ENCODE measurements around the gene TMEM184A.
A peak's percentile ranks its signal among the peaks of the same experiment; 100 is the strongest.

TMEM184A gene

DNA sequence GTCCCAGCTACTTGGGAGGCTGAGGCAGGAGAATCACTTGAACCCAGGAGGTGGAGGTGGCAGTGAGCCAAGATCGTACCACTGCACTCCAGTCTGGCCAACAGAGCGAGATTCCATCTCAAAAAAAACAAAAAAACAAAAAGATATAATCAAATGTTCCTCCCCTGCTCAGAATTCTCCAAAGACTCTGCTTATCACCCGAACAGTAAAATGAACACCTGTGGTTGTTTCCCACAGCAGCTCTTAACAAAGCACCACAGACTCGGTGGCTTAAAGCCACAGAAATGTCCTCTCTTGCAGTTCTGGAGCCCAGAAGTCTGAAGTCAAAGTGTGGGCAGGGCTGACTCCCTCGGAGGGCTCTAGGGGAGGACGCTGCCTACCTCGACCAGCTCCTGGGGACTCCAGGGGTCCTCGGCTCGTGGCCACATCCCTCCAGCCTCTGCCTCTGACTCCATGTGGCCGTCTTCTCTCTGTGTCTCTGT, 47.7 kb downstream of the TMEM184A start:
- Histone ChIP-seq H3K4me1 (ENCODE audit: control insufficient read depth, insufficient read depth, low read length, unreplicated experiment) (peaks cover 8% of the 10 kb centered on the region), H3K4me3 (ENCODE audit: low read depth, low read length) (no peak overlapping the region), H3K27ac (ENCODE audit: low read depth, low read length) (no peak overlapping the region), H3K27me3 (ENCODE audit: insufficient read depth, low read length) (no peaks in the 10 kb centered on the region), H2AFZ (ENCODE audit: low read length, unreplicated experiment) (no peak overlapping the region), H3K79me2 (ENCODE audit: control insufficient read depth, insufficient read depth, low read length, unreplicated experiment) (peaks cover 8% of the 10 kb centered on the region), H3K36me3 (ENCODE audit: insufficient read depth, low read length) (no peaks in the 10 kb centered on the region)

DNA sequence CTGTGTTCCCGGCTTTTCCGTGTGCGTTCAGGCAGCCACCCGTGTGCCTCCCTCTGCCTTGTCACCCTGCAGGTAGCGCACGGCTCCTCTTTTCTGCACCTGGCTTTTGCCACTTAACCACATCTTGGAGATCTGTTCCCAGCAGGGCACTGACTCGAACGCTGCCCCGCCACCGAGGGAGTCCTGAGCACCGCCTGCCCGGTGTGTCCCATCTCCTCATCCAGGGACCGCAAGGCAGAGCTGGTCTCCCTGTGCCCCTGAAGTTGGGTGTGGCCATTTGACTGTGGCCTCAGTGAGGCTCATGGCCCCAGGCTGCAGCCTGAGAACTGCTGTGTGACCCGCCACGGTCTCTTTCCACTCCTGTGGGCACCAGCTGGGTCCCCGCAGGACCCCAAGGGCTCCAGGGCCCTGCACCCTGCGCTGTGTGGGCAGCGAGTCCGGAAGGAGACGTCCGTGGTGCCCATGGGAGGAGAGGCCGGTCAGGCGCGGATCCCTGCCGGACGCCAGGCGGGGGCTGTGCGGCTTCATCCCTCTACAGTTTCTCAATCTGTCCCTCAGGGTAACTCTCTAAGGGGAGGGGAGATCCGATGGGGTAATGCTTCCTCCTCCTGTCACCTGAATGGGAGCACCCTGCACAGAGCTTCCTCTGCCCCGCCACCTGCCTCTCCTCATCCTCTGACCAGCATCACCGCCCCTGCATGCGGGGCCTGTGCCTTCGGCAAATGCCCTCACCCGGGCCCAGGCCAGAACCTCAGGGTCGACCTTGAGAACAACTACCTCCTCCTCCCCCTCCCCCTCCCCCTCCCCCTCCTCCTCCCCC, 50.1 kb downstream of the TMEM184A start:
- Histone ChIP-seq H3K36me3 (ENCODE audit: insufficient read depth, low read length) (peaks cover 6% of the 10 kb centered on the region; the same call in 1 of the 2 replicates), H3K4me1 (ENCODE audit: control insufficient read depth, insufficient read depth, low read length, unreplicated experiment) (peaks cover 12% of the 10 kb centered on the region), H2AFZ (ENCODE audit: low read length, unreplicated experiment) (no peak overlapping the region), H3K27me3 (ENCODE audit: insufficient read depth, low read length) (no peaks in the 10 kb centered on the region), H3K27ac (ENCODE audit: low read depth, low read length) (no peak overlapping the region), H3K79me2 (ENCODE audit: control insufficient read depth, insufficient read depth, low read length, unreplicated experiment) (peaks cover 27% of the 10 kb centered on the region), H3K4me3 (ENCODE audit: low read depth, low read length) (no peak overlapping the region)

DNA sequence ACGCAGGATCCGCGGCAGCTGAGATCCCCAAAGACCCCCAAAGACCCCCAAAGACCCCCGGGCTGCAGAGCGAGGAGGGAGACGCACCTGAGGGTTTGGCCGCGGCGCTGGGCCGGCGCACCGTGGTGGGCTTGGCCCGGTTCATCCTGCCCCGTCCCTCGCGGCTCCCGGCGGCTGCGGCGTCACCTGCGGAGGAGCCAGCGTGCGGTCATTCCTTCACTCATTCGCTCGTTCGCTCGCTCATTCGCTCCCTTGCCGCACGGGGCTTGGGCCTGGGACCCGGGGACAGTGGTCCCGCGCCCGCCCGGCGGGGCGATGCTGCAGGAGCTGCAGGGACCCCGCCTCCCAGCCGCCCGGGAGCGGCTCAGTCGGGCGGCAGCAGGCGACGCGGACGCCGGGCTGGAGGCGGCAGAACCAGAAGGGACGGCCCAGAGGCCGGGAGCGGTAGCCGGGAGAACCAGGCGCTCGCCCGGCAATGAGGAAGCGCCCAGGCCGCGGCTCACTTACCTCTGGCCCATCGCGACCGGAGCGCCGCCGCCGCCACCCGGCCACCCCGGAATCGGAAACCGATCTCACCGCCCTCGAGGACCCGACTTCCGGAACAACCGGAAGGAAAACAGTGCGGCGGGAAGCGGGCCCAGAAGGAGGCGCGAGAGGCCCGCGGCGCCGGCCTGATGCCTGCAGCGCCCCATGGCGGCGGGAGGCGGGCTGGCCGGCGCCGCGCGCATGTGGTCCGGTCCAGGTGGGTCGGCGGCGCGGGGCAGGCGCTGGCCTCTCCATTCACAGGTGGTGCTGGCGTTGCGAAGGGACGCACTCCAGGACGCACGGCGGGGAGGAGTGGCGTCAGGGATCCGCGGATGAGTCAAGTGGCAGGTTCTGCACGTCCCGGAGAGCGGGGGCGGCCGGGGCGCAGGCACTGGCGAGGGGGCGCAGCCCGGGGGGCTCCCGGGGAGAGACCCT, 51.9 kb downstream of the TMEM184A start, which contains the start of gene INTS1:
INTS1 (minus strand) TSS at position 574 of the 960 bp plus-strand sequence; CDS start at position 145, 429 bp downstream.
- Histone ChIP-seq H3K27me3 (ENCODE audit: insufficient read depth, low read length) (no peaks in the 10 kb centered on the region), H3K79me2 (ENCODE audit: control insufficient read depth, insufficient read depth, low read length, unreplicated experiment) (peaks cover 27% of the 10 kb centered on the region), H3K27ac (ENCODE audit: low read depth, low read length) (no peak within 1 kb of the TSS), H2AFZ (ENCODE audit: low read length, unreplicated experiment) (peak within 1 kb of the TSS; percentile 70), H3K36me3 (ENCODE audit: insufficient read depth, low read length) (peaks cover 6% of the 10 kb centered on the region; the same call in 1 of the 2 replicates), H3K4me1 (ENCODE audit: control insufficient read depth, insufficient read depth, low read length, unreplicated experiment) (peaks cover 12% of the 10 kb centered on the region), H3K4me3 (ENCODE audit: low read depth, low read length) (peak within 1 kb of the TSS; percentile 93)

DNA sequence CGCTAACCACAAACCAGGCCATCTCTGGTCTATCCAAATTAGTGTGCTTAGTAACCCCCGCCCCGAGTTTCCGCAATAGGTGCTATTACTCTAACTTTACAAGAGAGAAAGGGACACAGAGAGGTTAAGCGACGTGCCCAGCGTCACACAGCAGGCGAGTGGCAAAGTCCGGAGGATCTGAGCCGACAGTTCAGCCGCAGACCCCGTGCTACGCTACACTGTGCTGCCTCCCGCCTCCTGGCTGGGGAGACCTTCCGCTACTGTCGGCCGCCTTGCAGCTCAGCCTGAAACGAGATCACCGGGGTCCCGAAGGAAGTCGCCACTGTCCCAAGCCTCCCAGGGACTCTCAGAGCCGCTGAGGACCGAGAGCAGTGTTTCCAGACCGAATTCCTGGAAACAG, 52.6 kb downstream of the TMEM184A start:
- H3K27ac ChIP-seq (ENCODE audit: low read depth, low read length), result no peak overlapping the region
- H3K36me3 ChIP-seq (ENCODE audit: insufficient read depth, low read length), result peaks cover 6% of the 10 kb centered on the region; the same call in 1 of the 2 replicates
- peaks cover 27% of the 10 kb centered on the region for H3K79me2 ChIP-seq (ENCODE audit: control insufficient read depth, insufficient read depth, low read length, unreplicated experiment)
- H3K27me3 ChIP-seq (ENCODE audit: insufficient read depth, low read length), result no peaks in the 10 kb centered on the region
- peaks cover 12% of the 10 kb centered on the region for H3K4me1 ChIP-seq (ENCODE audit: control insufficient read depth, insufficient read depth, low read length, unreplicated experiment)
- no peak overlapping the region for H2AFZ ChIP-seq (ENCODE audit: low read length, unreplicated experiment)
- H3K4me3 ChIP-seq (ENCODE audit: low read depth, low read length), result peak overlapping the region; percentile 93

DNA sequence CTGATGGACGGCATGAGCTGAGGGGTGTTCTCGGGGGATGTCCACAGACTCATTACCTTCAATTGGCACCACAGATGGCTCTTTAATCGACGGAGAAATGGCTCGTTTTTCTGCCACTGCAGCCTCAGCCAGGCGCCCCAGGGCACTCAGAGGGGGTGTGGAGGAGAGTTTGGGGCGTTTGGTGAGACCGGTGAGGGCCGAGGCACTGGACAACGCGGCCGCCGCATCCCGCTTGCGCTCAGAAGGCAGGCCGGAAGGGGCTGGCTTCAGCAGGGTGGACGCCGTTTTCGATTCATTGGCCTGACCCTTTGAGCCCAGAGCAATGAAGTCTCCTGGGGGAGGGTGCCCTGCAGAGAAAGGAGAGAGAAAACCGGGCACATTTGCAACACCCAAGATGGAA, 53.2 kb downstream of the TMEM184A start:
- Histone ChIP-seq H3K4me3 (ENCODE audit: low read depth, low read length) (peak overlapping the region; percentile 93), H3K27ac (ENCODE audit: low read depth, low read length) (no peak overlapping the region), H3K4me1 (ENCODE audit: control insufficient read depth, insufficient read depth, low read length, unreplicated experiment) (peaks cover 12% of the 10 kb centered on the region), H3K27me3 (ENCODE audit: insufficient read depth, low read length) (no peaks in the 10 kb centered on the region), H3K36me3 (ENCODE audit: insufficient read depth, low read length) (peaks cover 6% of the 10 kb centered on the region; the same call in 1 of the 2 replicates), H2AFZ (ENCODE audit: low read length, unreplicated experiment) (no peak overlapping the region), H3K79me2 (ENCODE audit: control insufficient read depth, insufficient read depth, low read length, unreplicated experiment) (peaks cover 27% of the 10 kb centered on the region)

DNA sequence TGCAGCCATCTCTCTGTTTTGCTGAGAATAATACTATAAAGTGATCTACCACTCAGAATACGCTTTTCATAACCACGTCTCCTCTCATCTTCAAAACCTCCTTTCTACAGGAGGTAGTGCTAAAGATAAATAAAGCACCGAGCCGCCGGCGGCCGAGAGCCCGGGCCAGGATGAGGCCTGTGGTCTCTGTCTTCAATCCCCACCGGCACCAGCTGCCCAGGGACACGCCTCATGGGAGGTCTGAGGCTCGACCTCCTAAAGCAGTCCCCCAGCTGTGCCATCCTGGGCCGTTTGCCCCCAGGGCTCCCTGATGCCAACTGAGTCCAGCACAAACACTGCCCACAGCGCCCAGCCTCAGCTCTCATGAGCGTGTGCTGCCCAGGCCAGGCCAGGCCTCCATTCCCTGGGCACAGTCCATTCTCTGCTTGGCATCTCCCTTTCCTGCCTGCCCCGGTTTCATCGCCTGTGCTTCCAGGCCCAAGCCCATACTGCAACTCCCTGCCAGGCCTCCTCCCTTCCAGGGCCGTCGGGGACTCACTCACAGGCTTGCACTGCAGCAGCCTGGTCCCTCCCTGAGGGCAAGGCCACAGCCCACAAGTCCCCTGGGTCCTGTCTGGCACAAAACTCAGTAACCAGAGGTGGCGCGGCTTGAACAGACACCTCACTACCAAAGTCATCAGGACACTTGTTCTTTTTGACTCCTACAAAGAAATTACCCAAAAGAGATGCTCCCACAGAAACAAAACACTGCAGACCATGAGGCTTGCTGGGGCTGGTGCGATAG, 54.3 kb downstream of the TMEM184A start:
- no peak overlapping the region for H3K27ac ChIP-seq (ENCODE audit: low read depth, low read length)
- peaks cover 8% of the 10 kb centered on the region for H3K4me1 ChIP-seq (ENCODE audit: control insufficient read depth, insufficient read depth, low read length, unreplicated experiment)
- H2AFZ ChIP-seq (ENCODE audit: low read length, unreplicated experiment), result no peak overlapping the region
- H3K27me3 ChIP-seq (ENCODE audit: insufficient read depth, low read length), result no peaks in the 10 kb centered on the region
- no peak overlapping the region; the same call in 1 of the 2 replicates for H3K4me3 ChIP-seq (ENCODE audit: low read depth, low read length)
- H3K79me2 ChIP-seq (ENCODE audit: control insufficient read depth, insufficient read depth, low read length, unreplicated experiment), result peaks cover 27% of the 10 kb centered on the region
- peaks cover 8% of the 10 kb centered on the region; the same call in 1 of the 2 replicates for H3K36me3 ChIP-seq (ENCODE audit: insufficient read depth, low read length)

DNA sequence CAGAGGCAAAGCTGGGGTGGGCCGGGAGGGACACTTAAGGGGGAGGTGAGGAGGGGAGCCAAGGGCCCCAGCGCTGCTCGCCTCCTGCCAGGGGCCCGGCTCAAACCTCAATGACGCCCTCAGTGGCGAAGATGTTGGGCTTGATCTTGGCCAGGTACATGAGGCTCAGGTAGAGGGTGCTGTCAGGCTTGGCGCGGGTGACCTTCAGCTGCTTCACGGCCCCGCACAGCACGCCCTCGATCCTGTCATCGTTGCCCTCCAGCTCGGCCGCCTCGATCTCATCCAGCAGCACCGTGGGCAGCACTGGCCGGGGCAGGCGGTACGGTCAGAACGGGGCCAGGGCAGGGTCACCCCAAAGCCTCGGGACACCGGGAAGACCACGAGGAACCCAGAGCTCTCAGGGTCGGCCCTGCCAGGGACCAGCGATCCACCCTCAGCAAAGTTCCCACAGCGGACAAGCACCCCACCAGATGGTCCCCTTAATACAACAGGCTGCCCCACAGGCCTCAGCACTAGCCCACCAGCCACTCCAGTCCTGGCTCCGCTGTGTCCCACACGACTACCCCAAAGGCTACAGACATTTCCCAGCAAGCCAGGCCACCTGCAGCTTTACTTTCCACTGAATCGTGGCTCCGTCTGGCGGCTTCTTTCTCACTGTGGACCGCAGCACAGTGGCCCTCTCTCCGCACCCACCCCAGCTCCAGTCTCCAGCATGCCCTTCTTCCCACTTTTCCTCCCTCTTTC, 55.8 kb downstream of the TMEM184A start:
- Histone ChIP-seq H3K27me3 (ENCODE audit: insufficient read depth, low read length) (no peaks in the 10 kb centered on the region), H3K4me1 (ENCODE audit: control insufficient read depth, insufficient read depth, low read length, unreplicated experiment) (peaks cover 8% of the 10 kb centered on the region), H2AFZ (ENCODE audit: low read length, unreplicated experiment) (no peak overlapping the region), H3K4me3 (ENCODE audit: low read depth, low read length) (no peak overlapping the region), H3K79me2 (ENCODE audit: control insufficient read depth, insufficient read depth, low read length, unreplicated experiment) (peaks cover 27% of the 10 kb centered on the region), H3K36me3 (ENCODE audit: insufficient read depth, low read length) (peaks cover 8% of the 10 kb centered on the region; the same call in 1 of the 2 replicates), H3K27ac (ENCODE audit: low read depth, low read length) (no peak overlapping the region)

DNA sequence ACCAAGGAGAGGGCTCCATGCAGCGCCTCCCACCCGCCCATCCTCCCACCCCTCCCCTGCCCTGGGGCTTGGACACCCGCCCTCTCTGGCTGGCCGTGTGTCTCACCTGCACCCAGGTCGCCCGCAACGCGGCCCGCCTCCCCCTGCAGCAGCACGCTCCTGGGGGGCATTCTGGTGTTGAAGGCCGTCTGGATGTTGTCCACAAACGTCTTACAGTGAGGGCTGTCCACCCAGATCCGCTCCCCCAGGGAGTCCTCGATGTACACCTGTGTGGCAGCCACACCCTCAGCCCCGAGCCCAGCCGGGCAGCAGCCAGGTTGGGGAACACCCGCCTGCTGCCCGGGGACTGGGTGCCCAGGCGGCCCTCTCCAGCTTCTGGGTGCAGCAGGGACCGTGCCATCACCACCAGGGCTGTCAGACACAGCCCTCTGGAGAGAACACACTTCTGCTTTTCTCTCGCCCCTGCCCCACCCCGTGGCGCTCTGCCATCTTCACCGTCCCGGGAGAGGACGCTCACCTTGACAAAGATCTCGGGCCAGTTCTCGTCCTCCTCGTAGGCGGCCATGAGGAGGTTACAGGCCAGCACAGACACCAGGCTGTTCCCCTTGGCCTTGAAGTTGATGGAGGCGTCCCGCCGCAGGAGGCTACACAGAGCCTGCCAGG, 56.5 kb downstream of the TMEM184A start:
- Histone ChIP-seq H3K36me3 (ENCODE audit: insufficient read depth, low read length) (peaks cover 8% of the 10 kb centered on the region; the same call in 1 of the 2 replicates), H3K27ac (ENCODE audit: low read depth, low read length) (no peak overlapping the region), H3K27me3 (ENCODE audit: insufficient read depth, low read length) (no peaks in the 10 kb centered on the region), H3K4me1 (ENCODE audit: control insufficient read depth, insufficient read depth, low read length, unreplicated experiment) (peaks cover 8% of the 10 kb centered on the region), H2AFZ (ENCODE audit: low read length, unreplicated experiment) (no peak overlapping the region), H3K79me2 (ENCODE audit: control insufficient read depth, insufficient read depth, low read length, unreplicated experiment) (peaks cover 27% of the 10 kb centered on the region), H3K4me3 (ENCODE audit: low read depth, low read length) (no peak overlapping the region)

All from ACC112 (cell line).